ENCODE measurements around the gene COL8A1. TPM values are rescaled to one million over a fixed set of nuclear protein-coding genes. Genes with fewer than 3 reads are reported as not detected.

The COL8A1 gene
- total RNA-seq, 4 donors from 2014 or later, result 31.5 to 139 (median 71.4) TPM

DNA sequence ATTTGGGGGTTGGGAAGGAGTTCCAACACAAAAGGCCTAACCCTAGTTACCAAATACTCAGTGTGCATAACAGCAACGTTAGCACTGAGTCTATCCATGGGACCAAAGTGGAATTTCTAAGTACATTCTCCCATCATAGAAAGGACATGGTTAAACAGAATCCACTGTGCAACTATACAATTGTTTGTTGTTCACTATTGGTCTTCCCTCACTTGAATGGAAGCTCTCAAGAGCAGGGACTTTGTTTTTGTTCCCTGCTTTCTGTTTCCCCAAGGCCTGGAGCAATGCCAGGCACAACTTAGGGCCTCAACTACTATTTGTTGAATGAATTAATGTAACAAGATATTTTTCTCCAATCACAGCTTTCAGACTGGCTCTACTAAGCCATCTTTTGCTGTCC, 25.6 kb downstream of the COL8A1 start:
- no peak for DNase-seq (ENCODE audit: extremely low spot score)
- Histone ChIP-seq H3K27ac (replicated peaks in 1 of 4) (no peak overlapping the region), H3K4me1 (peaks cover 7 to 45% (median 32%) of the 10 kb centered on the region in 4 donors), H3K27me3 (no peaks in the 10 kb centered on the region), H3K9me3 (no peaks in the 10 kb centered on the region), H3K36me3 (no peaks in the 10 kb centered on the region), H3K4me3 (no peak overlapping the region)
- intact Hi-C loops (cut with DNase I), result no loop called here
- 63% methylated on average over 1 of the region's 1 CpG for WGBS
- no peak for TF ChIP-seq POLR2A (IDR thresholded peaks at IDR 0.05; ENCODE audit: low read depth)
- no peak for TF ChIP-seq POLR2AphosphoS5 (IDR thresholded peaks at IDR 0.05)
- no peak for TF ChIP-seq EP300 (IDR thresholded peaks at IDR 0.05)
- TF ChIP-seq, protein P1, sequence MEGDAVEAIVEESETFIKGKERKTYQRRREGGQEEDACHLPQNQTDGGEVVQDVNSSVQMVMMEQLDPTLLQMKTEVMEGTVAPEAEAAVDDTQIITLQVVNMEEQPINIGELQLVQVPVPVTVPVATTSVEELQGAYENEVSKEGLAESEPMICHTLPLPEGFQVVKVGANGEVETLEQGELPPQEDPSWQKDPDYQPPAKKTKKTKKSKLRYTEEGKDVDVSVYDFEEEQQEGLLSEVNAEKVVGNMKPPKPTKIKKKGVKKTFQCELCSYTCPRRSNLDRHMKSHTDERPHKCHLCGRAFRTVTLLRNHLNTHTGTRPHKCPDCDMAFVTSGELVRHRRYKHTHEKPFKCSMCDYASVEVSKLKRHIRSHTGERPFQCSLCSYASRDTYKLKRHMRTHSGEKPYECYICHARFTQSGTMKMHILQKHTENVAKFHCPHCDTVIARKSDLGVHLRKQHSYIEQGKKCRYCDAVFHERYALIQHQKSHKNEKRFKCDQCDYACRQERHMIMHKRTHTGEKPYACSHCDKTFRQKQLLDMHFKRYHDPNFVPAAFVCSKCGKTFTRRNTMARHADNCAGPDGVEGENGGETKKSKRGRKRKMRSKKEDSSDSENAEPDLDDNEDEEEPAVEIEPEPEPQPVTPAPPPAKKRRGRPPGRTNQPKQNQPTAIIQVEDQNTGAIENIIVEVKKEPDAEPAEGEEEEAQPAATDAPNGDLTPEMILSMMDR (IDR thresholded peaks at IDR 0.05), result no peak

DNA sequence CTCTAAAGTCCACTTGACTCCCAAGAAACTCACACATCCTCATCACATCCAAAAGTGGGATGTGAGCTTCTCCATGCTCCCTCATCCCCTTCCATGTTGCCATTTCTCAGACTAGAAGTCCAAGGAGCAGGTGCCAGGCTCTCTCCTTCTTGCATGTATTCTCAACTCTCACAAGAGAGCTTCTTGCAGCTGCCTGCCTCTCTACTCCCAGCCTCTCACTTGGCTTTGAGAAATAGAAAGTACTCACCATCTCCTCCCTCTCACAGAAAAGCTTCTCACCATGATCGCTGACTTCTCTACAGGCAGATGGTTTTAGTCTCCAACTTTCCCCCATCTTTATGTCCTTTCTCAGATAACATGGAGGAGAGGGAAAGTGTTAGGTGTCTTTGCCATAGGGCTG, 26.6 kb downstream of the COL8A1 start:
- no peaks in the 10 kb centered on the region for H3K36me3 ChIP-seq
- intact Hi-C loops (cut with DNase I), result no loop called here
- no peak for TF ChIP-seq POLR2A (IDR thresholded peaks at IDR 0.05; ENCODE audit: low read depth)
- no peaks in the 10 kb centered on the region for H3K9me3 ChIP-seq
- H3K4me1 ChIP-seq, result peaks cover 0 to 34% (median 29%) of the 10 kb centered on the region in 4 donors
- no peak overlapping the region for H3K4me3 ChIP-seq
- 96% methylated on average over 1 of the region's 1 CpG for WGBS
- H3K27me3 ChIP-seq, result no peaks in the 10 kb centered on the region
- no peak for DNase-seq (ENCODE audit: extremely low spot score)
- no peak overlapping the region for H3K27ac ChIP-seq (replicated peaks in 1 of 4)

DNA sequence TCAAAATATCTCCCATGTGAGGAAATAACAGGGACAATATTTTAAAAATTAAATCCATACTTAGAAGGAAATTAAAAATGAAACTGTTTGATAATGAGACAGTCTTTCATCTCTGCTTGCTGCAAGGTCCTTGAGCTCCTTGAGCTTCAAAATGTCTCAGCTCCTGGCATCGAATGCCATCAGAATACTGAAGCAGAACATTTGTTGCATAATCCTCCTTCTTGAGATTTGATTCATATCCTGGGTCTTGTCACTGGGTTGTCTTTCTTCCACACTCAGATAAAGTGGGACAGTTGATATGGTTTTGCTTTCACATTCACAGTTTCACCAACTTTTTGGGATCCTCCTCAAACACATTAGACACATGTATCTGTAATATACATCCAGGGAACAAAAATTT, 27.8 kb downstream of the COL8A1 start:
- H3K4me1 ChIP-seq, result peaks cover 0 to 34% (median 28%) of the 10 kb centered on the region in 4 donors
- intact Hi-C loops (cut with DNase I), result no loop called here
- no peak for DNase-seq (ENCODE audit: extremely low spot score)
- 81% methylated on average over 1 of the region's 1 CpG for WGBS
- H3K36me3 ChIP-seq, result no peaks in the 10 kb centered on the region
- no peaks in the 10 kb centered on the region for H3K9me3 ChIP-seq
- no peak overlapping the region for H3K4me3 ChIP-seq
- H3K27me3 ChIP-seq, result no peaks in the 10 kb centered on the region
- H3K27ac ChIP-seq (replicated peaks in 1 of 4), result peak overlapping the region in 1 of 4 donors; percentile 11
- TF ChIP-seq POLR2A (IDR thresholded peaks at IDR 0.05; ENCODE audit: low read depth), result no peak
- TF ChIP-seq POLR2AphosphoS5 (IDR thresholded peaks at IDR 0.05), result peak in 1 of 2 donors; percentile 26

DNA sequence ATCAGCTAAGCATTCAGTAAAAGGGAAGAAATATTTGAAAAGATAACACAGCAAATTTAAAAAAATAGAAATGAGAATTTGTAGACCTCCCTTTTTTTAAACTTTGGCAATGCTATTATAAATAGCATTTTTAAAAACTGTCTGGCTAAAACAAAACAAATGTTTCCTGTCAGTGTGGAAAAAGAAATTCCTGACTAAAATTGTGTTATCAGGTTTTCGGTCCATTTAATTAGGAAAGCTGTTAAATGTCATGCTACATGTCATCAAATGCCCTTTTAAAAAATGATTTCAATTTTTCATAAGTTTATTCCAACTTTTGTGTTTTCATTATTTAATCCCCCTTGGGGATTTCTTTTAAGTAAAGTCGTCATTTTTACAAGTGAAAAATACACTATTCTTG, 29.6 kb downstream of the COL8A1 start:
- Histone ChIP-seq H3K27ac (replicated peaks in 1 of 4) (peak overlapping the region in 1 of 4 donors; percentile 10), H3K27me3 (no peaks in the 10 kb centered on the region), H3K36me3 (no peaks in the 10 kb centered on the region), H3K4me1 (peaks cover 0 to 34% (median 28%) of the 10 kb centered on the region in 4 donors), H3K4me3 (no peak overlapping the region), H3K9me3 (no peaks in the 10 kb centered on the region)
- TF ChIP-seq, protein P1 (IDR thresholded peaks at IDR 0.05), result no peak
- TF ChIP-seq EP300 (IDR thresholded peaks at IDR 0.05), result no peak
- TF ChIP-seq POLR2AphosphoS5 (IDR thresholded peaks at IDR 0.05), result no peak
- no peak for TF ChIP-seq POLR2A (IDR thresholded peaks at IDR 0.05; ENCODE audit: low read depth)
- intact Hi-C loops (cut with DNase I), result no loop called here
- 42% methylated on average over 2 of the region's 2 CpGs for whole genome bisulfite sequencing
- no peak for DNase-seq (ENCODE audit: extremely low spot score)

DNA sequence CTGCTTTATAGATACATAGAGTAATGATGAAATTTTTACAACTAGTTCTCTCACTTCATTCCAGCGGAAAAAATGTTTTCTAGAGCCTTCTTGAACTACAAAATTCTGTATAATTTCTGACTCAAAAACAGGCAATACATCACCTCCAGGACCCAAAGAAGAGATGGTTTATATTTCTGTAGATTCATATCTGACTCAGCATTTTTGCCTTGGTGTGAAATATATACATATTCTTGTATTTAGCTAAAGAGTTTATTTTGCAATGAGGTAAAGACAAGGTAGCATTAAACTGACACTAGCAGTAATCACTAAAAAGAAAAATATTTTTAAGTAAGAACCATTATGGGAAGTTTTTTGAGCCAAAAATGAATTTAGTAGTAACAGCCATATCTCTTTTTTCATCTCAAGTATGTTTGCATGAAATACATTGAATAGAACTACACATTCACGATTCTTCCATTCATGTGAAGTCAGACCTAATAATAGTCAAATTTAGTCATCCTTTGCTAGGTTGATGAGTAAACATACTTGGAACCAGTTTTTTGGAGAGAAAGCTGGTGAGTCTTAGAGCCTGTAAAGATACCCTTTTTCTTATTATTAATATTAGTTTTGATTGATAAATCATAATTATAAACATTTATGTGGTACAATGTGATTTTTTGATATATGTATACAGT, 31.6 kb downstream of the COL8A1 start:
- 67% methylated on average over 2 of the region's 2 CpGs for WGBS
- DNase-seq (ENCODE audit: extremely low spot score), result no peak
- TF ChIP-seq POLR2AphosphoS5 (IDR thresholded peaks at IDR 0.05), result no peak
- TF ChIP-seq EP300 (IDR thresholded peaks at IDR 0.05), result no peak
- TF ChIP-seq, protein P1 (IDR thresholded peaks at IDR 0.05), result no peak
- TF ChIP-seq POLR2A (IDR thresholded peaks at IDR 0.05; ENCODE audit: low read depth), result no peak
- H3K4me1 ChIP-seq, result peaks cover 4 to 46% (median 39%) of the 10 kb centered on the region in 4 donors
- no peaks in the 10 kb centered on the region for H3K27me3 ChIP-seq
- H3K9me3 ChIP-seq, result no peaks in the 10 kb centered on the region
- H3K27ac ChIP-seq (replicated peaks in 1 of 4), result peak overlapping the region in 1 of 4 donors; percentile 21
- H3K4me3 ChIP-seq, result no peak overlapping the region
- H3K36me3 ChIP-seq, result no peaks in the 10 kb centered on the region
- intact Hi-C loops (cut with DNase I), result no loop called here

Measured in esophagus muscularis mucosa (tissue), 4 donors.